HepG2 (cell line): ENCODE results near the gene SCAPER. TPM values are rescaled to one million over a fixed set of nuclear protein-coding genes. Genes with fewer than 3 reads are reported as not detected.

Source experiments
- ARID4A ChIP-seq: sonication (generic); formaldehyde crosslinking; IDR thresholded peaks from 2 replicates; pipeline ENCODE4 v1.5.0; 2020; ENCODE audit warnings: mild to moderate bottlenecking, missing genetic modification reagents, borderline replicate concordance
- CSRNP1 ChIP-seq: sonication (generic); formaldehyde crosslinking; IDR thresholded peaks from 2 replicates; pipeline ENCODE4 v1.8.1; 2023; ENCODE audit warnings: mild to moderate bottlenecking, missing genetic modification reagents
- FLYWCH1 ChIP-seq: sonication (generic); formaldehyde crosslinking; IDR thresholded peaks from 2 replicates; pipeline ENCODE4 v1.8.1; 2023; ENCODE audit warnings: mild to moderate bottlenecking, missing genetic modification reagents
- HNF4A ChIP-seq: sonication (generic); formaldehyde crosslinking; IDR thresholded peaks from 2 replicates; pipeline ENCODE4 v1.4.0; 2020; ENCODE audit warnings: missing genetic modification reagents
- HOXA3 ChIP-seq: sonication (generic); formaldehyde crosslinking; IDR thresholded peaks from 2 replicates; pipeline ENCODE4 v1.5.0; 2020; ENCODE audit warnings: missing genetic modification reagents
- NCOR1 ChIP-seq: fragments of 200-600 bp; sonication (generic); IDR thresholded peaks from 2 replicates; pipeline ENCODE4 v1.7.0; 2017; ENCODE audit warnings: antibody characterized with exemption, low read length, borderline replicate concordance
- POLR2G ChIP-seq: fragments of 200-400 bp; formaldehyde crosslinking; IDR thresholded peaks from 2 replicates; pipeline ENCODE4 v1.6.1; 2018; ENCODE audit warnings: mild to moderate bottlenecking, low read depth, low read length, moderate library complexity
- SMARCC2 ChIP-seq: fragments of 450-650 bp; IDR thresholded peaks from 2 replicates; pipeline ENCODE4 v1.6.1; 2017; ENCODE audit warnings: antibody characterized with exemption, mild to moderate bottlenecking
- SRF ChIP-seq: IDR thresholded peaks from 2 replicates; pipeline ENCODE4 v1.6.1; 2011; ENCODE audit warnings: mild to moderate bottlenecking, low read depth, low read length, moderate library complexity
- SYNCRIP ChIP-seq: fragments of 200-400 bp; formaldehyde crosslinking; IDR thresholded peaks from 2 replicates; pipeline ENCODE4 v1.6.1; 2018; ENCODE audit warnings: mild to moderate bottlenecking, low read depth, low read length; ENCODE audit not compliant: insufficient read depth
- TEAD3 ChIP-seq: optimal IDR thresholded peaks from 2 replicates; pipeline ENCODE3; 2016; ENCODE audit warnings: borderline replicate concordance
- YY1 ChIP-seq: IDR thresholded peaks from 2 replicates; pipeline ENCODE4 v1.6.1; 2011; ENCODE audit warnings: low read length, low read depth, moderate library complexity, mild to moderate bottlenecking; ENCODE audit not compliant: insufficient read depth, insufficient replicate concordance
- ZNF292 ChIP-seq: sonication (generic); formaldehyde crosslinking; IDR thresholded peaks from 2 replicates; pipeline ENCODE4 v1.8.1; 2022; ENCODE audit warnings: mild to moderate bottlenecking, low read depth, missing genetic modification reagents, borderline replicate concordance
- ZNF333 ChIP-seq: sonication (generic); formaldehyde crosslinking; IDR thresholded peaks from 2 replicates; pipeline ENCODE4 v1.4.0; 2020; ENCODE audit warnings: mild to moderate bottlenecking, missing genetic modification reagents, borderline replicate concordance
- ZNF383 ChIP-seq: sonication (generic); formaldehyde crosslinking; IDR thresholded peaks from 2 replicates; pipeline ENCODE4 v1.4.0; 2020; ENCODE audit warnings: missing genetic modification reagents, mild to moderate bottlenecking, borderline replicate concordance
- ZNF776 ChIP-seq: sonication (generic); formaldehyde crosslinking; IDR thresholded peaks from 2 replicates; pipeline ENCODE4 v1.4.0; 2020; ENCODE audit warnings: mild to moderate bottlenecking, missing genetic modification reagents
- polyA plus RNA-seq, 8 experiments: library from polyadenylated mRNA; depleted of rRNA in 3 of 8; stranded (reverse) in 7 of 8; unstranded in 1 of 8; fragments of >200 nt; fragmentation: Illumina TruSeq in 4 of 8; extraction: Trizol in 4 of 8; gene quantifications; 2 replicates each; pipeline versions ENCODE4 v1.2.1 to v1.2.3, GENCODE V29; 2011 to 2016; ENCODE audit warnings: low read depth in 4 of 8, missing spikeins in 1 of 8, mixed read lengths in 1 of 8; ENCODE audit not compliant: insufficient read depth in 1 of 8
- total RNA-seq, 5 experiments: library from RNA; depleted of rRNA; stranded (reverse); fragments of >200 nt; fragmentation: Illumina TruSeq; extraction: Trizol; gene quantifications; 2 replicates each; pipeline ENCODE4 v1.2.3, GENCODE V29; 2016; ENCODE audit warnings: low read depth in 1 of 5
- TF ChIP-seq, protein P1 (sequence below): sonication (generic); formaldehyde crosslinking; IDR thresholded peaks from 2 replicates; pipeline ENCODE4 v1.4.0; 2020; ENCODE audit warnings: missing genetic modification reagents
- TF ChIP-seq, protein P2 (sequence below): sonication (generic); formaldehyde crosslinking; IDR thresholded peaks from 2 replicates; pipeline ENCODE4 v1.4.0; 2020; ENCODE audit warnings: missing genetic modification reagents
- TF ChIP-seq, protein P3 (sequence below): sonication (generic); formaldehyde crosslinking; IDR thresholded peaks from 2 replicates; pipeline ENCODE4 v1.9.0; 2021; ENCODE audit warnings: missing genetic modification reagents, mild to moderate bottlenecking, borderline replicate concordance

Gene SCAPER
- total and polyA plus RNA-seq, 2 of the 13 experiments (the other 11 are each of a cell fraction or from before 2014, with no cell fraction given), result 4.3 to 10.5 TPM

GRCh38 chr15:76312540-76313174, 592.5 kb downstream of the SCAPER start (continued):
- TF ChIP-seq ARID4A (CRISPR knock-in tag) (no peak), CSRNP1 (no peak), ZNF776 (CRISPR knock-in tag) (no peak), POLR2G (no peak), HOXA3 (CRISPR knock-in tag) (no peak), TEAD3 (peak; percentile 73), NCOR1 (no peak), ZNF333 (CRISPR knock-in tag) (no peak), SRF (no peak), ZNF292 (CRISPR knock-in tag) (no peak), SYNCRIP (no peak), FLYWCH1 (CRISPR knock-in tag) (no peak), SMARCC2 (no peak), HNF4A (CRISPR knock-in tag) (no peak), YY1 (no peak), ZNF383 (CRISPR knock-in tag) (no peak)
- TF ChIP-seq, protein P1, sequence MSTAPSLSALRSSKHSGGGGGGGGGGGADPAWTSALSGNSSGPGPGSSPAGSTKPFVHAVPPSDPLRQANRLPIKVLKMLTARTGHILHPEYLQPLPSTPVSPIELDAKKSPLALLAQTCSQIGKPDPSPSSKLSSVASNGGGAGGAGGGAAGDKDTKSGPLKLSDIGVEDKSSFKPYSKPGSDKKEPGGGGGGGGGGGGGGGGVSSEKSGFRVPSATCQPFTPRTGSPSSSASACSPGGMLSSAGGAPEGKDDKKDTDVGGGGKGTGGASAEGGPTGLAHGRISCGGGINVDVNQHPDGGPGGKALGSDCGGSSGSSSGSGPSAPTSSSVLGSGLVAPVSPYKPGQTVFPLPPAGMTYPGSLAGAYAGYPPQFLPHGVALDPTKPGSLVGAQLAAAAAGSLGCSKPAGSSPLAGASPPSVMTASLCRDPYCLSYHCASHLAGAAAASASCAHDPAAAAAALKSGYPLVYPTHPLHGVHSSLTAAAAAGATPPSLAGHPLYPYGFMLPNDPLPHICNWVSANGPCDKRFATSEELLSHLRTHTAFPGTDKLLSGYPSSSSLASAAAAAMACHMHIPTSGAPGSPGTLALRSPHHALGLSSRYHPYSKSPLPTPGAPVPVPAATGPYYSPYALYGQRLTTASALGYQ (CRISPR knock-in tag), result no peak
- TF ChIP-seq, protein P2, sequence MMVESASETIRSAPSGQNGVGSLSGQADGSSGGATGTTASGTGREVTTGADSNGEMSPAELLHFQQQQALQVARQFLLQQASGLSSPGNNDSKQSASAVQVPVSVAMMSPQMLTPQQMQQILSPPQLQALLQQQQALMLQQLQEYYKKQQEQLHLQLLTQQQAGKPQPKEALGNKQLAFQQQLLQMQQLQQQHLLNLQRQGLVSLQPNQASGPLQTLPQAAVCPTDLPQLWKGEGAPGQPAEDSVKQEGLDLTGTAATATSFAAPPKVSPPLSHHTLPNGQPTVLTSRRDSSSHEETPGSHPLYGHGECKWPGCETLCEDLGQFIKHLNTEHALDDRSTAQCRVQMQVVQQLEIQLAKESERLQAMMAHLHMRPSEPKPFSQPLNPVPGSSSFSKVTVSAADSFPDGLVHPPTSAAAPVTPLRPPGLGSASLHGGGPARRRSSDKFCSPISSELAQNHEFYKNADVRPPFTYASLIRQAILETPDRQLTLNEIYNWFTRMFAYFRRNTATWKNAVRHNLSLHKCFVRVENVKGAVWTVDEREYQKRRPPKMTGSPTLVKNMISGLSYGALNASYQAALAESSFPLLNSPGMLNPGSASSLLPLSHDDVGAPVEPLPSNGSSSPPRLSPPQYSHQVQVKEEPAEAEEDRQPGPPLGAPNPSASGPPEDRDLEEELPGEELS, result peak; percentile 67
- TF ChIP-seq, protein P3, sequence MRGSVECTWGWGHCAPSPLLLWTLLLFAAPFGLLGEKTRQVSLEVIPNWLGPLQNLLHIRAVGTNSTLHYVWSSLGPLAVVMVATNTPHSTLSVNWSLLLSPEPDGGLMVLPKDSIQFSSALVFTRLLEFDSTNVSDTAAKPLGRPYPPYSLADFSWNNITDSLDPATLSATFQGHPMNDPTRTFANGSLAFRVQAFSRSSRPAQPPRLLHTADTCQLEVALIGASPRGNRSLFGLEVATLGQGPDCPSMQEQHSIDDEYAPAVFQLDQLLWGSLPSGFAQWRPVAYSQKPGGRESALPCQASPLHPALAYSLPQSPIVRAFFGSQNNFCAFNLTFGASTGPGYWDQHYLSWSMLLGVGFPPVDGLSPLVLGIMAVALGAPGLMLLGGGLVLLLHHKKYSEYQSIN (CRISPR knock-in tag), result no peak
